Gastroesophageal sphincter (tissue), 3 donors: ENCODE measurements around the gene MTTP.

ENCODE experiments used
- CTCF ChIP-seq, 4 experiments: fragments of 200-600 bp in 2 of 4; fragments of 450-650 bp in 2 of 4; sonication (generic) in 1 of 4; IDR thresholded peaks; one replicate each; pipeline ENCODE4 v1.5.1; 2017 to 2019; ENCODE audit warnings: antibody characterized with exemption in 4 of 4, mild to moderate bottlenecking in 2 of 4, moderate library complexity in 2 of 4
- EP300 ChIP-seq: sonication (generic); formaldehyde crosslinking; IDR thresholded peaks from one replicate; pipeline ENCODE4 v1.6.1; 2017; ENCODE audit warnings: antibody characterized with exemption, mild to moderate bottlenecking
- POLR2A ChIP-seq, 2 donors: fragments of 450-650 bp; IDR thresholded peaks; one replicate each; pipeline ENCODE4 v1.6.1; 2017; ENCODE audit warnings: antibody characterized with exemption in 2 of 2, mild to moderate bottlenecking in 2 of 2, moderate library complexity in 1 of 2
- POLR2AphosphoS5 ChIP-seq: sonication (generic); formaldehyde crosslinking; IDR thresholded peaks from one replicate; pipeline ENCODE4 v1.6.1; 2017; ENCODE audit warnings: antibody characterized with exemption

- TF ChIP-seq CTCF (IDR thresholded peaks at IDR 0.05) (no peak), POLR2A (IDR thresholded peaks at IDR 0.05) (no peak), POLR2AphosphoS5 (no peak), EP300 (no peak)
Observed at GRCh38 chr4:99587309-99587708, 12.7 kb downstream of the MTTP start.
